Peyer's patch (tissue), 4 donors: ENCODE data around the gene GPC6.

Source experiments
- POLR2A ChIP-seq, 2 donors: fragments of 450-650 bp; IDR thresholded peaks; one replicate each; pipeline ENCODE4 v1.5.1; 2017; ENCODE audit warnings: antibody characterized with exemption in 2 of 2, mild to moderate bottlenecking in 2 of 2, moderate library complexity in 2 of 2
- TF ChIP-seq, protein P1 (sequence below), 6 experiments: fragments of 450-650 bp in 4 of 6; fragments of 200-600 bp in 2 of 6; sonication (generic) in 1 of 6; IDR thresholded peaks; one replicate each; pipeline ENCODE4 v1.5.1; 2017 to 2019; ENCODE audit warnings: antibody characterized with exemption in 6 of 6, mild to moderate bottlenecking in 3 of 6, moderate library complexity in 1 of 6

DNA sequence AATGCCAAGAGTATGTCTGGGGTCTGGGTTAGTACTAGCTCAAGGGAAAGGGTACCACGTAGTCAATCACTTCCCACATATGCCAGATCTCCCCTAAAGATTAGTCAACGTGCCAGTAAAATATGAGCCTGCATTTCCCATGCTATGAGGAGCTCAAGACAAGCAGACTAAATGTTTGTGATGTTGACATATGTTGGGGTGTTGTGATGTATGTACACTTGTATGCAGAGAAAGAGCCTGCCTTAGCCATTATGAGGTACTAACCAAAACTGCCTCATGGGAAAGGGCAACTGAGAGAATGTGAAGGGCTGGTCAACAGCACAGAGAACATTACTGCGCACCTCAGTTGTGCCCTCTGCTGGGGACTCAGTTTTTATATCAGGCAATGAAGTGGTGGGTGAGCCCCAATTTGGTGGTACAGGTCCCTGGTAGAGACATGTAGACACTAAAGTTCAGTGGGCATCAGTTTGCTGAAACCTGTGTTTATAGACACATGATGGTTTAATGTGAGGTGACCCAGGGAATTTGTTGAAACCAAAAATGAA, 965.9 kb downstream of the GPC6 start:
- no peak for TF ChIP-seq POLR2A (IDR thresholded peaks at IDR 0.05)
- TF ChIP-seq, protein P1, sequence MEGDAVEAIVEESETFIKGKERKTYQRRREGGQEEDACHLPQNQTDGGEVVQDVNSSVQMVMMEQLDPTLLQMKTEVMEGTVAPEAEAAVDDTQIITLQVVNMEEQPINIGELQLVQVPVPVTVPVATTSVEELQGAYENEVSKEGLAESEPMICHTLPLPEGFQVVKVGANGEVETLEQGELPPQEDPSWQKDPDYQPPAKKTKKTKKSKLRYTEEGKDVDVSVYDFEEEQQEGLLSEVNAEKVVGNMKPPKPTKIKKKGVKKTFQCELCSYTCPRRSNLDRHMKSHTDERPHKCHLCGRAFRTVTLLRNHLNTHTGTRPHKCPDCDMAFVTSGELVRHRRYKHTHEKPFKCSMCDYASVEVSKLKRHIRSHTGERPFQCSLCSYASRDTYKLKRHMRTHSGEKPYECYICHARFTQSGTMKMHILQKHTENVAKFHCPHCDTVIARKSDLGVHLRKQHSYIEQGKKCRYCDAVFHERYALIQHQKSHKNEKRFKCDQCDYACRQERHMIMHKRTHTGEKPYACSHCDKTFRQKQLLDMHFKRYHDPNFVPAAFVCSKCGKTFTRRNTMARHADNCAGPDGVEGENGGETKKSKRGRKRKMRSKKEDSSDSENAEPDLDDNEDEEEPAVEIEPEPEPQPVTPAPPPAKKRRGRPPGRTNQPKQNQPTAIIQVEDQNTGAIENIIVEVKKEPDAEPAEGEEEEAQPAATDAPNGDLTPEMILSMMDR (IDR thresholded peaks at IDR 0.05) = peak in 4 of 6 experiments; percentile 26 to 63 (median 58)
